NCI-H1694 treated with DMSO at 0.1 percent for 48 hours (cell line): Measurements from ENCODE around the gene OVAAL.

Experiments used
- DNase-seq: peaks from one replicate; lab custom pipeline; 2025; lab: John Stamatoyannopoulos, UW

OVAAL gene

GRCh38 chr1:180558664-180559063, at the start of gene OVAAL:
Gene OVAAL, plus strand, starts transcription at chr1:180558964.
- no peak for DNase-seq

GRCh38 chr1:180510882-180511281, 47.9 kb upstream of the OVAAL start:
- no peak for DNase-seq

GRCh38 chr1:180513531-180513930, 45.2 kb upstream of the OVAAL start:
- no peak for DNase-seq

- DNase-seq, result no peak
Measured at GRCh38 chr1:180515364-180515763, 43.4 kb upstream of the OVAAL start.

GRCh38 chr1:180515857-180516388, 42.8 kb upstream of the OVAAL start:
- DNase-seq, result peak; percentile 88

GRCh38 chr1:180519846-180520245, 38.9 kb upstream of the OVAAL start:
- DNase-seq, result no peak

- DNase-seq, result no peak
Measured at GRCh38 chr1:180521474-180522212, 37.1 kb upstream of the OVAAL start.

GRCh38 chr1:180522213-180522515, 36.6 kb upstream of the OVAAL start:
- no peak for DNase-seq

- DNase-seq, result no peak
Measured at GRCh38 chr1:180524160-180524914, 34.4 kb upstream of the OVAAL start.

GRCh38 chr1:180524915-180525714, 33.6 kb upstream of the OVAAL start:
- DNase-seq, result no peak

GRCh38 chr1:180525715-180526039, 33.1 kb upstream of the OVAAL start:
- no peak for DNase-seq

GRCh38 chr1:180527101-180527669, 31.6 kb upstream of the OVAAL start:
- no peak for DNase-seq

- DNase-seq, result no peak
Measured at GRCh38 chr1:180528868-180529470, 29.8 kb upstream of the OVAAL start.

- DNase-seq, result no peak
Measured at GRCh38 chr1:180530501-180530900, 28.3 kb upstream of the OVAAL start.

- no peak for DNase-seq
Measured at GRCh38 chr1:180532854-180533253, 25.9 kb upstream of the OVAAL start.

GRCh38 chr1:180533266-180533987, 25.3 kb upstream of the OVAAL start:
- peak; percentile 66 for DNase-seq

GRCh38 chr1:180534214-180534613, 24.6 kb upstream of the OVAAL start:
- peak; percentile 35 for DNase-seq

- no peak for DNase-seq
Measured at GRCh38 chr1:180535418-180535999, 23.3 kb upstream of the OVAAL start.

- no peak for DNase-seq
Measured at GRCh38 chr1:180536821-180537372, 21.9 kb upstream of the OVAAL start.

GRCh38 chr1:180539136-180539535, 19.6 kb upstream of the OVAAL start:
- no peak for DNase-seq
